ENCODE data around the gene BCAM.

GRCh38 chr19:44792281-44792680, 16.6 kb upstream of the BCAM start:
- TF ChIP-seq, protein P1, sequence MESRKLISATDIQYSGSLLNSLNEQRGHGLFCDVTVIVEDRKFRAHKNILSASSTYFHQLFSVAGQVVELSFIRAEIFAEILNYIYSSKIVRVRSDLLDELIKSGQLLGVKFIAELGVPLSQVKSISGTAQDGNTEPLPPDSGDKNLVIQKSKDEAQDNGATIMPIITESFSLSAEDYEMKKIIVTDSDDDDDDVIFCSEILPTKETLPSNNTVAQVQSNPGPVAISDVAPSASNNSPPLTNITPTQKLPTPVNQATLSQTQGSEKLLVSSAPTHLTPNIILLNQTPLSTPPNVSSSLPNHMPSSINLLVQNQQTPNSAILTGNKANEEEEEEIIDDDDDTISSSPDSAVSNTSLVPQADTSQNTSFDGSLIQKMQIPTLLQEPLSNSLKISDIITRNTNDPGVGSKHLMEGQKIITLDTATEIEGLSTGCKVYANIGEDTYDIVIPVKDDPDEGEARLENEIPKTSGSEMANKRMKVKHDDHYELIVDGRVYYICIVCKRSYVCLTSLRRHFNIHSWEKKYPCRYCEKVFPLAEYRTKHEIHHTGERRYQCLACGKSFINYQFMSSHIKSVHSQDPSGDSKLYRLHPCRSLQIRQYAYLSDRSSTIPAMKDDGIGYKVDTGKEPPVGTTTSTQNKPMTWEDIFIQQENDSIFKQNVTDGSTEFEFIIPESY (IDR thresholded peaks at IDR 0.05) = no peak
- TF ChIP-seq CTCF (IDR thresholded peaks at IDR 0.05; ENCODE audit: low read depth, low read length, missing input control) (no peak), RAD21 (IDR thresholded peaks at IDR 0.05) (no peak), REST (IDR thresholded peaks at IDR 0.05) (no peak), TAF1 (conservative IDR thresholded peaks at IDR 0.05) (no peak), JUND (IDR thresholded peaks at IDR 0.05) (no peak), NR2F2 (IDR thresholded peaks at IDR 0.05) (no peak), EGR1 (IDR thresholded peaks at IDR 0.05; ENCODE audit: low read depth in 2 of 2) (no peak), FOXA1 (IDR thresholded peaks at IDR 0.05) (no peak), SP1 (IDR thresholded peaks at IDR 0.05) (no peak), GABPA (IDR thresholded peaks at IDR 0.05 in 1 of 2, conservative IDR thresholded peaks at IDR 0.05 in 1 of 2) (no peak), RXRA (IDR thresholded peaks at IDR 0.05) (no peak)
- TF ChIP-seq, protein P2, sequence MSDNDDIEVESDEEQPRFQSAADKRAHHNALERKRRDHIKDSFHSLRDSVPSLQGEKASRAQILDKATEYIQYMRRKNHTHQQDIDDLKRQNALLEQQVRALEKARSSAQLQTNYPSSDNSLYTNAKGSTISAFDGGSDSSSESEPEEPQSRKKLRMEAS (IDR thresholded peaks at IDR 0.05) = no peak
